Lower lobe of right lung (tissue), 2 donors: ENCODE data around the gene DEXI. TPM values are rescaled to one million over a fixed set of nuclear protein-coding genes. Genes with fewer than 3 reads are reported as not detected.
"Not testable (repeated sequence)": the region's sequence is repeated elsewhere in the genome, so short reads cannot be mapped to it uniquely, and the experiment has no call there.

ENCODE experiments used
- ATAC-seq, 2 donors: fragments of 200-7000 bp; cut with Tn5 transposase; one replicate each; pipeline ENCODE4 v1.9.1; 2020 to 2022; ENCODE audit warnings: mild to moderate bottlenecking in 2 of 2, moderate library complexity in 2 of 2
- DNase-seq: peaks from one replicate; pipeline ENCODE4 v3.0.0-alpha.2; 2020
- H3K27ac ChIP-seq: fragments of 200-600 bp; one replicate; pipeline ENCODE4 v1.8.0; 2022
- H3K27me3 ChIP-seq: fragments of 200-600 bp; one replicate; pipeline ENCODE4 v1.8.0; 2022; ENCODE audit warnings: low read depth
- H3K36me3 ChIP-seq: fragments of 200-600 bp; one replicate; pipeline ENCODE4 v1.8.0; 2022; ENCODE audit warnings: mild to moderate bottlenecking
- H3K4me1 ChIP-seq: fragments of 200-600 bp; one replicate; pipeline ENCODE4 v1.8.0; 2022
- H3K4me3 ChIP-seq: fragments of 200-600 bp; one replicate; pipeline ENCODE4 v1.8.0; 2022; ENCODE audit warnings: mild to moderate bottlenecking
- H3K9me3 ChIP-seq: fragments of 200-600 bp; one replicate; pipeline ENCODE4 v1.8.0; 2022
- intact Hi-C: fragments of 100-400 bp; cut with DNase I; formaldehyde crosslinking; loops from one replicate; pipeline ENCODE4 v1.11.0; 2022
- total RNA-seq: library from RNA; stranded (reverse); fragmentation: NEBNext Ultra II Directional; extraction: Animal tissue kit (Norgen Biotek cat#: 25700); gene quantifications from one replicate; pipeline ENCODE4 v1.2.1, GENCODE V29; 2021
- TF ChIP-seq, protein P1 (sequence below): fragments of 200-600 bp; IDR thresholded peaks from one replicate; pipeline ENCODE4 v1.8.0; 2022; ENCODE audit warnings: antibody characterized with exemption, mild to moderate bottlenecking
- donor health status: DM: no; HTN: yes; CAD: no; lungs with severe emphysema.

The DEXI gene
- total RNA-seq, 1 donor from 2014 or later: 29.9 TPM

DNA sequence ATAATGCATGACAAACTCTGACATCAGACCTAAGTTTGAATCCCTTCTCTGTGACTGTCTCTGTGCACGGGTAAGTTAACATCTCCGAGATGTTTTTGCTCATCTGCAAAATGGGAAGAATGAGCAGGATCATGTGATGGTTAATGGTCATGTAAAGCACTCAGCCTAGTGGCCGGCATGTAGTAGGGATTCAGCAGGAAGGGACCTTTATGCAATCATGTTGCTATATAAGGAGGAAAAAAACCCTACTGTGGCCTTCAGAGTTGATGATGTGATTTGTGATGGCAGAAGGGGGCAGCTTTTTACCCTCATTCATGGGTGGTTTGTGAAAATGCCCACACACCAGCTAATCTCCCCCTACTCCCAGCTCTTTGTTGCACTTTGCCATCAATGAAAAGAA is 26.2 kb upstream of the DEXI start:
- DNase-seq (no peak), ATAC-seq (no peak)
- no peaks in the 10 kb centered on the region for H3K9me3 ChIP-seq
- intact Hi-C loops: no loop called here
- no peak overlapping the region for H3K4me3 ChIP-seq
- TF ChIP-seq, protein P1, sequence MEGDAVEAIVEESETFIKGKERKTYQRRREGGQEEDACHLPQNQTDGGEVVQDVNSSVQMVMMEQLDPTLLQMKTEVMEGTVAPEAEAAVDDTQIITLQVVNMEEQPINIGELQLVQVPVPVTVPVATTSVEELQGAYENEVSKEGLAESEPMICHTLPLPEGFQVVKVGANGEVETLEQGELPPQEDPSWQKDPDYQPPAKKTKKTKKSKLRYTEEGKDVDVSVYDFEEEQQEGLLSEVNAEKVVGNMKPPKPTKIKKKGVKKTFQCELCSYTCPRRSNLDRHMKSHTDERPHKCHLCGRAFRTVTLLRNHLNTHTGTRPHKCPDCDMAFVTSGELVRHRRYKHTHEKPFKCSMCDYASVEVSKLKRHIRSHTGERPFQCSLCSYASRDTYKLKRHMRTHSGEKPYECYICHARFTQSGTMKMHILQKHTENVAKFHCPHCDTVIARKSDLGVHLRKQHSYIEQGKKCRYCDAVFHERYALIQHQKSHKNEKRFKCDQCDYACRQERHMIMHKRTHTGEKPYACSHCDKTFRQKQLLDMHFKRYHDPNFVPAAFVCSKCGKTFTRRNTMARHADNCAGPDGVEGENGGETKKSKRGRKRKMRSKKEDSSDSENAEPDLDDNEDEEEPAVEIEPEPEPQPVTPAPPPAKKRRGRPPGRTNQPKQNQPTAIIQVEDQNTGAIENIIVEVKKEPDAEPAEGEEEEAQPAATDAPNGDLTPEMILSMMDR: no peak
- no peaks in the 10 kb centered on the region for H3K27me3 ChIP-seq
- H3K4me1 ChIP-seq: peaks cover 16% of the 10 kb centered on the region
- no peak overlapping the region for H3K27ac ChIP-seq
- peaks cover 42% of the 10 kb centered on the region for H3K36me3 ChIP-seq

DNA sequence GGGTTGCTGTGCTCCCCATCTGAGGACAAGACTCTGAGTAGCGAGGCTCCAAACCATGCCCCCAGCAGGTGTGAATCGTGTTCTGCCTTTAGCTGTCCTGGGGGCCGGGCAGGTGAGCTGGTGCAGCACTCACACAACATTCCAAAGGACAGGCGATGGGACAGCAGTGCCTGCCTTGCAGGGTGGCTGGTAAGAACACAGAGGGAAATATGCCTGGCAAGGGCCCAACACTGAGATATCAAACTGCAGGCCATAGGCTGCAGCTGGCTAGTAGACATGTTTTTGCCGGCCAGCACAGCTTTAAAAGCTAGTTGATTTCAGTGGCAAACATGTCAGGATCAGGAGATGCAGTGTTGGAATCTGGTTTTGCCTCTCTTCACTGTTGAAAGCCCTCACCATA is 25.7 kb upstream of the DEXI start:
- Histone ChIP-seq H3K27me3 (no peaks in the 10 kb centered on the region), H3K36me3 (peaks cover 42% of the 10 kb centered on the region), H3K27ac (no peak overlapping the region), H3K4me1 (peaks cover 16% of the 10 kb centered on the region), H3K4me3 (no peak overlapping the region), H3K9me3 (no peaks in the 10 kb centered on the region)
- intact Hi-C loops: no loop called here
- no peak for ATAC-seq
- TF ChIP-seq, protein P1: no peak
- DNase-seq: no peak

DNA sequence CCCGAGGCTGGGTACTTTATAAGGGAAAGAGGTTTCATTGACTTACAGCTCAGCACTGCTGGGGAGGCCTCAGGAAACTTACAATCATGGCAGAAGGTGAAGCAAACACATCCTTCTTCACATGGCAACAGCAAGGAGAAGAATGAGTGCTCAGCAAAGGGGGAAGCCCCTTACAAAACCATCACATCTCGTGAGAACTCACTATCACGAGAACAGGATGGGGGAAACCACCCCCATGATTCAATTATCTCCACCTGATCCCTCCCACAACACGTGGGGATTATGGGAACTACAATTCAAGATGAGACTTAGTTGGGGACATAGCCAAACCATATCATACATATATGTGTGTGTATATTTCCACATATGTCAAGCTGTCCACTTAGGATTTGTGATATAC is 24.3 kb upstream of the DEXI start:
- H3K36me3 ChIP-seq: peaks cover 48% of the 10 kb centered on the region
- DNase-seq, ATAC-seq, H3K4me3 ChIP-seq, intact Hi-C loops, H3K4me1 ChIP-seq, H3K9me3 ChIP-seq, H3K27ac ChIP-seq, H3K27me3 ChIP-seq: not testable (repeated sequence)

DNA sequence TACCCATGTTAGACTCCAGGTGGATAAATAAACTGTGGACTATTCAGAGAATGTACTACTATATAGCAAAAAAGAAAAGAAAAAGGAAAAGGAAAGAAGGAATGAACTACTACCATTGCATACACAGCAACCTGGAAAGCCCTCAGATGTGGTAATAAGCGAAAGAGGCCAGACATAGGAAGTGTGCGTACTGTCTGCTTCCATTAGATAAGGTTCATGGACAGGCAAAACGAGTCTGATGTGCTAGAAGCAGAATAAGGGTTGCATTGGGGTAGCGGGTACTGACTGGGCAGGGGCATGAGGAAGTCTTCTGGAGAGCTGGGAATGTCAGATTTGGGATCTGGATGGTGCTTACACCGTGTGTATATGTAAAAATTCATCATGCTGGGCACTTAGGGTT is 23.9 kb upstream of the DEXI start:
- Histone ChIP-seq H3K27ac (no peak overlapping the region), H3K36me3 (peaks cover 45% of the 10 kb centered on the region), H3K9me3 (no peaks in the 10 kb centered on the region), H3K4me1 (peaks cover 8% of the 10 kb centered on the region), H3K27me3 (no peaks in the 10 kb centered on the region), H3K4me3 (no peak overlapping the region)
- TF ChIP-seq, protein P1: no peak
- DNase-seq (no peak), ATAC-seq (no peak)
- intact Hi-C loops: no loop called here

DNA sequence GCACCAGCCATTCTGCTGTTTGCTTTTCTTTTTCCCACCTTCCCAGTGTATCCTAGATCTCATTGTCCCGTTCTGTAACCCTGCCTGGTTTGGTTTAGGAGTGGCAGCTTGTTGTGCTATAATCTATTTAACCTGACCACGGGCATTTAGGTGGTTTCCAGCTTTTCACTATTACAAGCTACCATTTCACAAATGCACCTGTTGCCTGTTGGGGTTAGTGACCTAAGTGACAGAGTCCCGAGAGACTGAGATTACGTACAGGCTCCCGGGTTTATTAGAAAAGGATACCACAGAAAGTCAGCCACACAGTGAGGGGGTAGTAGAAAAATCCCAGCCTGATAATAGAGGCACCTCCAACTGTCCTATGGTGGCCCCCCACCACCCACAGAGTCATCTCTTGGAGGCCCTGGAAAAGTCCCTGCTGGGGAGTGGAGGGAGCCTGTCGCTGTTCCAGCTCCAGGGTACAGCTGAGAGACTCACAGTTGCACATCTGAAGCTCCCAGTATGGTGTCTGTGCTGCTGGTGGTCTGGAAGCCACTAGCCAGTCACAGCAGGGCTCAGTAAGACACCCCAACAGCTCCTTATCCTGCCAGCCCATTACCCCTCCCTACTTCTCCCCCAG is 23.3 kb upstream of the DEXI start:
- DNase-seq: no peak
- Histone ChIP-seq H3K9me3 (no peaks in the 10 kb centered on the region), H3K4me3 (no peak overlapping the region), H3K27ac (no peak overlapping the region), H3K27me3 (no peaks in the 10 kb centered on the region), H3K4me1 (peaks cover 8% of the 10 kb centered on the region), H3K36me3 (peaks cover 40% of the 10 kb centered on the region)
- intact Hi-C loops: no loop called here
- ATAC-seq: no peak
- TF ChIP-seq, protein P1: no peak

DNA sequence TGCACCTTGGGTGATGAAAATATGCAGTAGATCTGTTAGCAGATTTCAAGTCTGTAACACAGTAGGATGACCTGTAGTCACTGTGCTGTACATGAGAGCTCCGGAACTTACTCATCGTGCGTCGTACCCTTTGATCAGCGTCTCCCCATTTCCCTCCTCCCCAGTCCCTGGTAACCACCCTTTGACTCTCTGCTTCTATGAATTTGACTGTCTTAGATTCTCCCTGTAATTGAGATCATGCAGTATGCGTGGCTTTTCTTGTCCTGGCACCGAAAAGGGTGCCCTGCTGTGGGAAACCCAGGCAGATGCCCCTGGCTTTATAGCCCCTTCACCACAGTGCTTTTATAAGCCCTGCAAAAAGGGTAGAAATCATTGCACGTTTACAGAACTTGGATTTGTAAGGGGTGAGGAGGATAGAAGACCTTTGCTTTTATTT is 22.6 kb upstream of the DEXI start:
- peaks cover 33% of the 10 kb centered on the region for H3K36me3 ChIP-seq
- peaks cover 8% of the 10 kb centered on the region for H3K4me1 ChIP-seq
- H3K9me3 ChIP-seq: no peaks in the 10 kb centered on the region
- H3K27me3 ChIP-seq: no peaks in the 10 kb centered on the region
- no peak overlapping the region for H3K27ac ChIP-seq
- intact Hi-C loops: no loop called here
- ATAC-seq: no peak
- TF ChIP-seq, protein P1: no peak
- no peak overlapping the region for H3K4me3 ChIP-seq
- no peak for DNase-seq
